HS-5 (cell line): ENCODE data around the gene GUF1.

Experiments
- DNase-seq: peaks from one replicate; pipeline ENCODE4 v3.0.0-alpha.2; 2012; ENCODE audit warnings: low read depth

GUF1 gene

GRCh38 chr4:44678094-44679041 lies at the start of gene GUF1:
Gene GUF1 (plus strand): TSS chr4:44678420. CDS start chr4:44678623, 203 bp downstream.
- DNase-seq: peak; percentile 61

- peak; percentile 34 for DNase-seq
These were observed 48.8 kb upstream of the GUF1 start for GRCh38 chr4:44629280-44629866.

- no peak for DNase-seq
These were observed 46.1 kb upstream of the GUF1 start for GRCh38 chr4:44632089-44632488.

- DNase-seq: no peak
These were observed 45.5 kb upstream of the GUF1 start for GRCh38 chr4:44632733-44633132.

GRCh38 chr4:44638091-44638490 lies 40.1 kb upstream of the GUF1 start:
- no peak for DNase-seq

GRCh38 chr4:44646151-44646550 lies 32.1 kb upstream of the GUF1 start:
- DNase-seq: no peak

- DNase-seq: no peak
These were observed 26.8 kb upstream of the GUF1 start, which contains the start of gene YIPF7 for GRCh38 chr4:44651425-44651824. Gene YIPF7 (minus strand): TSS chr4:44651625. CDS start chr4:44650100, 1,525 bp downstream.

GRCh38 chr4:44652002-44652401 lies 26.2 kb upstream of the GUF1 start:
- no peak for DNase-seq

- DNase-seq: no peak
These were observed 17.8 kb upstream of the GUF1 start for GRCh38 chr4:44660396-44660795.

- DNase-seq: no peak
These were observed 16.1 kb upstream of the GUF1 start for GRCh38 chr4:44661940-44662622.

GRCh38 chr4:44662623-44663005 lies 15.6 kb upstream of the GUF1 start:
- no peak for DNase-seq

GRCh38 chr4:44663539-44664263 lies 14.5 kb upstream of the GUF1 start:
- DNase-seq: no peak

GRCh38 chr4:44668526-44668925 lies 9.7 kb upstream of the GUF1 start:
- no peak for DNase-seq

- DNase-seq: no peak
These were observed 7.6 kb upstream of the GUF1 start for GRCh38 chr4:44670506-44671199.

- DNase-seq: no peak
These were observed 6.6 kb upstream of the GUF1 start for GRCh38 chr4:44671636-44672035.

GRCh38 chr4:44674471-44674870 lies 3.7 kb upstream of the GUF1 start:
- DNase-seq: no peak

- no peak for DNase-seq
These were observed 2.9 kb upstream of the GUF1 start for GRCh38 chr4:44675366-44675765.

GRCh38 chr4:44679060-44679459 lies 840 bp downstream of the GUF1 start:
- DNase-seq: no peak

- DNase-seq: no peak
These were observed 6.4 kb downstream of the GUF1 start for GRCh38 chr4:44684648-44685047.

GRCh38 chr4:44700427-44700826 lies 22.2 kb downstream of the GUF1 start:
- DNase-seq: no peak

- DNase-seq: no peak
These were observed 22.8 kb downstream of the GUF1 start for GRCh38 chr4:44701037-44701436.
